SK-N-SH (cell line): ENCODE results near the gene MED29. TPM values are rescaled to one million over a fixed set of nuclear protein-coding genes. Genes with fewer than 3 reads are reported as not detected.

Experiments used
- CTCF ChIA-PET: fragments of 300-600, 350-600 bp; formaldehyde crosslinking; extraction: SDS; loops from one replicate; lab custom pipeline; 2021; lab: Yijun Ruan, JAX
- POLR2A ChIA-PET: fragments of 350-600 bp; sonication (Branson Sonifier 250); formaldehyde crosslinking; extraction: SDS; loops from one replicate; lab custom pipeline; 2020; ENCODE audit warnings: antibody characterized with exemption, inconsistent platforms; lab: Yijun Ruan, JAX
- DNase-seq: peaks from one replicate; pipeline ENCODE4 v3.0.0; 2012
- H2AFZ ChIP-seq: fragments of 200-600 bp; sonication (generic); 2 replicates; pipeline ENCODE4 v1.8.1; 2016; ENCODE audit warnings: antibody characterized with exemption, mild to moderate bottlenecking, low read depth
- H3F3A ChIP-seq: fragments of 200-600 bp; sonication (generic); replicated peaks from 2 replicates; pipeline ENCODE3; 2016; ENCODE audit warnings: antibody characterized with exemption, mild to moderate bottlenecking; ENCODE audit not compliant: insufficient read depth
- H3K27ac ChIP-seq, 2 experiments: fragments of 200-500 bp in 1 of 2; fragments of 200-600 bp in 1 of 2; sonication (Bioruptor generic) in 1 of 2; sonication (generic), shearing (Covaris generic) in 1 of 2; 2 replicates each; pipeline versions ENCODE4 v1.5.1 to v1.6.1; 2014 to 2016; ENCODE audit warnings: low read depth in 2 of 2, inconsistent platforms in 1 of 2, low read length in 1 of 2, mild to moderate bottlenecking in 1 of 2, mixed read lengths in 1 of 2
- H3K27me3 ChIP-seq: fragments of 200-600 bp; sonication (generic), shearing (Covaris generic); 2 replicates; pipeline ENCODE4 v1.6.1; 2016; ENCODE audit warnings: mixed run types; ENCODE audit not compliant: insufficient read depth
- H3K36me3 ChIP-seq, 2 experiments: fragments of 200-500 bp in 1 of 2; fragments of 200-600 bp in 1 of 2; sonication (Bioruptor generic) in 1 of 2; sonication (generic) in 1 of 2; replicated peaks in 1 of 2; 2 replicates each; pipeline versions ENCODE3 to v1.5.1; 2014 to 2016; ENCODE audit warnings: low read length in 1 of 2, mild to moderate bottlenecking in 1 of 2; ENCODE audit not compliant: insufficient read depth in 2 of 2, control insufficient read depth in 1 of 2
- H3K4me1 ChIP-seq, 2 experiments: fragments of 200-500 bp in 1 of 2; fragments of 200-600 bp in 1 of 2; sonication (Bioruptor generic) in 1 of 2; sonication (generic), shearing (Covaris generic) in 1 of 2; 2 replicates each; pipeline versions ENCODE4 v1.5.1 to v1.6.1; 2014 to 2016; ENCODE audit warnings: low read depth in 1 of 2, low read length in 1 of 2, mixed run types in 1 of 2; ENCODE audit not compliant: insufficient read depth in 2 of 2, control insufficient read depth in 1 of 2
- H3K4me2 ChIP-seq: fragments of 200-600 bp; sonication (generic), shearing (Covaris generic); 2 replicates; pipeline ENCODE4 v1.6.1; 2017; ENCODE audit warnings: mixed run types
- H3K4me3 ChIP-seq, 2 experiments: fragments of 200-500 bp in 1 of 2; fragments of 200-600 bp in 1 of 2; sonication (Bioruptor generic) in 1 of 2; sonication (generic), shearing (Covaris generic) in 1 of 2; 2 replicates each; pipeline versions ENCODE4 v1.5.1 to v1.8.1; 2014 to 2016; ENCODE audit warnings: low read depth in 2 of 2, inconsistent platforms in 1 of 2, low read length in 1 of 2, mild to moderate bottlenecking in 1 of 2, mixed read lengths in 1 of 2, moderate library complexity in 1 of 2
- H3K79me2 ChIP-seq: fragments of 200-600 bp; sonication (generic); 2 replicates; pipeline ENCODE4 v1.8.1; 2017; ENCODE audit warnings: mild to moderate bottlenecking; ENCODE audit not compliant: insufficient read depth
- H3K9ac ChIP-seq: fragments of 200-600 bp; sonication (generic); 2 replicates; pipeline ENCODE4 v1.6.1; 2017; ENCODE audit warnings: mixed run types
- H3K9me2 ChIP-seq: fragments of 200-600 bp; sonication (generic); 2 replicates; pipeline ENCODE4 v1.6.1; 2017; ENCODE audit warnings: mixed run types
- H3K9me3 ChIP-seq: fragments of 200-600 bp; sonication (generic); 2 replicates; pipeline ENCODE4 v1.6.1; 2017; ENCODE audit warnings: mixed run types, mild to moderate bottlenecking, moderate library complexity
- H4K20me1 ChIP-seq: fragments of 200-600 bp; sonication (generic); 2 replicates; pipeline ENCODE4 v1.6.1; 2017; ENCODE audit warnings: mild to moderate bottlenecking, mixed run types; ENCODE audit not compliant: insufficient read depth
- EZH2phosphoT487 ChIP-seq: fragments of 200-600 bp; sonication (generic); IDR thresholded peaks from 2 replicates; pipeline ENCODE4 v1.6.1; 2017; ENCODE audit warnings: low read depth, mixed run types, mild to moderate bottlenecking, antibody characterized with exemption, moderate library complexity, borderline replicate concordance
- FOSL2 ChIP-seq: IDR thresholded peaks from 2 replicates; pipeline ENCODE4 v1.4.0; 2012; ENCODE audit warnings: low read depth, mild to moderate bottlenecking, moderate library complexity, borderline replicate concordance
- JUND ChIP-seq: IDR thresholded peaks from 2 replicates; pipeline ENCODE4 v1.4.0; 2012
- NFIC ChIP-seq: IDR thresholded peaks from 2 replicates; pipeline ENCODE4 v1.4.0; 2012; ENCODE audit warnings: borderline replicate concordance
- REST ChIP-seq: IDR thresholded peaks from 2 replicates; pipeline ENCODE4 v1.6.1; 2012; ENCODE audit warnings: mild to moderate bottlenecking, low read depth, low read length, moderate library complexity
- RFX5 ChIP-seq: IDR thresholded peaks from 2 replicates; pipeline ENCODE4 v1.6.1; 2012; ENCODE audit warnings: mild to moderate bottlenecking, improper control_type of control experiment, low read length
- TAF1 ChIP-seq: IDR thresholded peaks from 2 replicates; pipeline ENCODE4 v1.6.1; 2012; ENCODE audit warnings: low read depth, mild to moderate bottlenecking, low read length, moderate library complexity, borderline replicate concordance
- TCF12 ChIP-seq: IDR thresholded peaks from 2 replicates; pipeline ENCODE4 v1.4.0; 2012
- TEAD4 ChIP-seq: IDR thresholded peaks from 2 replicates; pipeline ENCODE4 v1.4.0; 2012; ENCODE audit warnings: mild to moderate bottlenecking, borderline replicate concordance; ENCODE audit not compliant: insufficient read depth
- ZBTB33 ChIP-seq: IDR thresholded peaks from 2 replicates; pipeline ENCODE4 v1.4.0; 2012; ENCODE audit warnings: low read depth, borderline replicate concordance
- WGBS: methylation state at CpG from one replicate; pipeline ENCODE4 v1.1.6; 2017; ENCODE audit warnings: low lambda C conversion rate; 5-methylcytosine and 5-hydroxymethylcytosine counted together
- polyA plus RNA-seq, 3 experiments: library from polyadenylated mRNA; depleted of rRNA; stranded (reverse); fragments of >200 nt; gene quantifications; 2 replicates each; pipeline ENCODE4 v1.2.3, GENCODE V29; 2012
- TF ChIP-seq, protein P1 (sequence below): fragments of 150-350 bp; IDR thresholded peaks from 2 replicates; pipeline ENCODE4 v1.6.1; 2017; ENCODE audit warnings: antibody characterized with exemption, low read length, low read depth, borderline replicate concordance

MED29 gene
- polyA plus RNA-seq, 1 of the 3 experiments (the other 2 are of a cell fraction): 32.0 TPM

DNA sequence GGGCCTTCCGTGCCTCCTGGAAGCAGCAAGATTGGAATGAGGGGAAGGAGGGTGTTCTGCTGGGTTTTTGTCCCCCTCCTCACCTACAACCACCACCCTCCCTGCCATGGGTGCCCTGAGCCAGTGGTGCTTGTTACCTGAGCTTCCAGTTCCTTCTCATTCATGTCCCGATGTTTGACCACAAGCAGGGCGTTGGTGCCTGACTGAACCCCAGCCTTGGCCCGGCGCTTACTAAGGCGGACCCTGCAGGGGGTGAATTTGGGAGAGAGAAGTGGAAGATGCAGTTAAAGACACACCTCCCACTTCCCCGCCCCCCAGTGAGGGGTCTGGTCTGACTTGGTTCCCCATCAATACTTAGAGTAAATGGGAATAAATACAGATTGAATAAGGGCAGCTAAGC lies 4.6 kb upstream of the MED29 start:
- TF ChIP-seq TEAD4 (no peak), JUND (no peak), FOSL2 (no peak)
- Histone ChIP-seq H3F3A (peaks cover 17% of the 10 kb centered on the region), H3K27ac (no peak overlapping the region), H3K4me2 (no peak overlapping the region), H3K27me3 (no peaks in the 10 kb centered on the region), H3K9me3 (no peaks in the 10 kb centered on the region), H3K9ac (no peak overlapping the region), H3K9me2 (no peaks in the 10 kb centered on the region), H2AFZ (no peak overlapping the region), H3K4me3 (no peak overlapping the region), H3K36me3 (peaks cover 34 to 66% of the 10 kb centered on the region in 2 experiments), H3K4me1 (peaks cover 5 to 11% of the 10 kb centered on the region in 2 experiments; a peak in 2 of 4 replicates), H4K20me1 (no peaks in the 10 kb centered on the region), H3K79me2 (peaks cover 19% of the 10 kb centered on the region; the same call in 1 of the 2 replicates)
- CTCF ChIA-PET: interaction anchor here (1.1 kb wide), 1 partner anchor 25 kb away, joined by 3 read pairs; no protein-coding TSS in a partner anchor
- DNase-seq: no peak
- WGBS: 92% methylated on average over 7 of the region's 7 CpGs
- POLR2A ChIA-PET: no interaction called here

GRCh38 chr19:39388657-39389056 lies 2.5 kb upstream of the MED29 start:
- Histone ChIP-seq H3K9me2 (no peaks in the 10 kb centered on the region), H3K9ac (no peak overlapping the region), H3F3A (peaks cover 11% of the 10 kb centered on the region), H3K9me3 (no peaks in the 10 kb centered on the region), H3K79me2 (peaks cover 40% of the 10 kb centered on the region), H3K27me3 (no peaks in the 10 kb centered on the region), H3K4me3 (no peak overlapping the region), H3K36me3 (peaks cover 34 to 56% of the 10 kb centered on the region in 2 experiments), H2AFZ (no peak overlapping the region), H4K20me1 (no peaks in the 10 kb centered on the region), H3K27ac (no peak overlapping the region), H3K4me1 (peaks cover 5 to 17% of the 10 kb centered on the region in 2 experiments; a peak in 2 of 4 replicates), H3K4me2 (no peak overlapping the region)
- no peak for DNase-seq
- ChIA-PET POLR2A (no interaction called here), CTCF (interaction anchor here (4.7 kb wide), 1 partner anchor 25 kb away, joined by 53 read pairs; the partner anchor contains the start of gene PLEKHG2)
- WGBS: 78% methylated on average over 5 of the region's 5 CpGs
- TF ChIP-seq RFX5 (no peak), NFIC (no peak), REST (no peak), TAF1 (no peak), EZH2phosphoT487 (no peak), FOSL2 (no peak), ZBTB33 (no peak), TCF12 (no peak)
- TF ChIP-seq, protein P1, sequence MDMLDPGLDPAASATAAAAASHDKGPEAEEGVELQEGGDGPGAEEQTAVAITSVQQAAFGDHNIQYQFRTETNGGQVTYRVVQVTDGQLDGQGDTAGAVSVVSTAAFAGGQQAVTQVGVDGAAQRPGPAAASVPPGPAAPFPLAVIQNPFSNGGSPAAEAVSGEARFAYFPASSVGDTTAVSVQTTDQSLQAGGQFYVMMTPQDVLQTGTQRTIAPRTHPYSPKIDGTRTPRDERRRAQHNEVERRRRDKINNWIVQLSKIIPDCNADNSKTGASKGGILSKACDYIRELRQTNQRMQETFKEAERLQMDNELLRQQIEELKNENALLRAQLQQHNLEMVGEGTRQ: no peak
